Ishikawa (cell line): Measurements from ENCODE around the gene PSMB11.

Experiments
- CEBPB ChIP-seq: IDR thresholded peaks from 2 replicates; pipeline ENCODE4 v1.6.1; 2012
- CREB1 ChIP-seq: IDR thresholded peaks from 2 replicates; pipeline ENCODE4 v1.6.1; 2012; ENCODE audit warnings: low read depth
- EGR1 ChIP-seq: IDR thresholded peaks from 2 replicates; pipeline ENCODE4 v1.6.1; 2012
- EP300 ChIP-seq: IDR thresholded peaks from 2 replicates; pipeline ENCODE4 v1.6.1; 2012; ENCODE audit warnings: borderline replicate concordance
- FOXM1 ChIP-seq: IDR thresholded peaks from 2 replicates; pipeline ENCODE4 v1.6.1; 2012; ENCODE audit warnings: low read depth, borderline replicate concordance
- MAX ChIP-seq: IDR thresholded peaks from 2 replicates; pipeline ENCODE4 v1.6.1; 2012
- NFIC ChIP-seq: IDR thresholded peaks from 2 replicates; pipeline ENCODE4 v1.6.1; 2012
- RAD21 ChIP-seq: IDR thresholded peaks from 2 replicates; pipeline ENCODE4 v1.6.1; 2012; ENCODE audit warnings: low read depth
- REST ChIP-seq: IDR thresholded peaks from 2 replicates; pipeline ENCODE4 v1.6.1; 2012; ENCODE audit warnings: low read depth, mild to moderate bottlenecking
- TAF1 ChIP-seq: IDR thresholded peaks from 2 replicates; pipeline ENCODE4 v1.6.1; 2012; ENCODE audit warnings: low read depth, mild to moderate bottlenecking
- TCF12 ChIP-seq: IDR thresholded peaks from 2 replicates; pipeline ENCODE4 v1.6.1; 2012; ENCODE audit warnings: low read depth
- TEAD4 ChIP-seq: IDR thresholded peaks from 2 replicates; pipeline ENCODE4 v1.6.1; 2012
- USF1 ChIP-seq: IDR thresholded peaks from 2 replicates; pipeline ENCODE4 v1.6.1; 2012
- YY1 ChIP-seq: IDR thresholded peaks from 2 replicates; pipeline ENCODE4 v1.6.1; 2012; ENCODE audit warnings: low read depth
- ZBTB7A ChIP-seq: IDR thresholded peaks from 2 replicates; pipeline ENCODE4 v1.6.1; 2012; ENCODE audit warnings: low read depth

The PSMB11 gene

GRCh38 chr14:23024612-23025075, 17.4 kb upstream of the PSMB11 start:
- TF ChIP-seq MAX: no peak
- no peak for TF ChIP-seq TAF1
- TF ChIP-seq YY1: no peak
- no peak for TF ChIP-seq CREB1
- TF ChIP-seq RAD21: no peak
- no peak for TF ChIP-seq REST
- TF ChIP-seq NFIC: no peak
- TF ChIP-seq TEAD4: no peak
- TF ChIP-seq EP300: no peak
- TF ChIP-seq EGR1: no peak
- no peak for TF ChIP-seq USF1
- TF ChIP-seq ZBTB7A: no peak
- no peak for TF ChIP-seq CEBPB
- TF ChIP-seq TCF12: no peak
- no peak for TF ChIP-seq FOXM1

- TF ChIP-seq FOXM1: no peak
- TF ChIP-seq NFIC: no peak
- no peak for TF ChIP-seq MAX
- no peak for TF ChIP-seq TEAD4
- TF ChIP-seq TAF1: no peak
- no peak for TF ChIP-seq REST
- no peak for TF ChIP-seq TCF12
- TF ChIP-seq EP300: no peak
- TF ChIP-seq RAD21: no peak
- no peak for TF ChIP-seq EGR1
- TF ChIP-seq ZBTB7A: no peak
- no peak for TF ChIP-seq CEBPB
Measured at GRCh38 chr14:23025151-23025814, 16.7 kb upstream of the PSMB11 start.

- TF ChIP-seq CEBPB (no peak), NFIC (no peak), ZBTB7A (no peak), MAX (no peak), USF1 (no peak), FOXM1 (no peak), YY1 (no peak), EGR1 (no peak), EP300 (no peak), TEAD4 (no peak), TAF1 (no peak)
Measured at GRCh38 chr14:23028799-23029198, 13.2 kb upstream of the PSMB11 start.

GRCh38 chr14:23030936-23031335, 11.1 kb upstream of the PSMB11 start:
- TF ChIP-seq TCF12 (no peak), YY1 (no peak), ZBTB7A (no peak), CREB1 (no peak), RAD21 (no peak), FOXM1 (no peak)

- TF ChIP-seq RAD21: no peak
- no peak for TF ChIP-seq TEAD4
- no peak for TF ChIP-seq NFIC
- no peak for TF ChIP-seq TCF12
- TF ChIP-seq CEBPB: no peak
- no peak for TF ChIP-seq EGR1
- no peak for TF ChIP-seq TAF1
Measured at GRCh38 chr14:23033251-23033727, 8.7 kb upstream of the PSMB11 start.

GRCh38 chr14:23033801-23034497, 8.1 kb upstream of the PSMB11 start:
- TF ChIP-seq RAD21 (no peak), EGR1 (no peak), CEBPB (no peak), CREB1 (no peak), FOXM1 (no peak), EP300 (no peak), REST (no peak), TEAD4 (no peak), TCF12 (no peak), ZBTB7A (no peak), NFIC (no peak), YY1 (no peak), TAF1 (no peak)
